22Rv1 (cell line): ENCODE measurements around the gene CARD11.

ENCODE experiments used
- ZFX ChIP-seq: fragments of 450-650 bp; IDR thresholded peaks from 2 replicates; pipeline ENCODE4 v1.6.1; 2017; ENCODE audit warnings: antibody characterized with exemption, borderline replicate concordance
- TF ChIP-seq, protein P1 (sequence below): fragments of 450-650 bp; IDR thresholded peaks from 2 replicates; pipeline ENCODE4 v1.5.1; 2017; ENCODE audit warnings: mild to moderate bottlenecking

- TF ChIP-seq, protein P1, sequence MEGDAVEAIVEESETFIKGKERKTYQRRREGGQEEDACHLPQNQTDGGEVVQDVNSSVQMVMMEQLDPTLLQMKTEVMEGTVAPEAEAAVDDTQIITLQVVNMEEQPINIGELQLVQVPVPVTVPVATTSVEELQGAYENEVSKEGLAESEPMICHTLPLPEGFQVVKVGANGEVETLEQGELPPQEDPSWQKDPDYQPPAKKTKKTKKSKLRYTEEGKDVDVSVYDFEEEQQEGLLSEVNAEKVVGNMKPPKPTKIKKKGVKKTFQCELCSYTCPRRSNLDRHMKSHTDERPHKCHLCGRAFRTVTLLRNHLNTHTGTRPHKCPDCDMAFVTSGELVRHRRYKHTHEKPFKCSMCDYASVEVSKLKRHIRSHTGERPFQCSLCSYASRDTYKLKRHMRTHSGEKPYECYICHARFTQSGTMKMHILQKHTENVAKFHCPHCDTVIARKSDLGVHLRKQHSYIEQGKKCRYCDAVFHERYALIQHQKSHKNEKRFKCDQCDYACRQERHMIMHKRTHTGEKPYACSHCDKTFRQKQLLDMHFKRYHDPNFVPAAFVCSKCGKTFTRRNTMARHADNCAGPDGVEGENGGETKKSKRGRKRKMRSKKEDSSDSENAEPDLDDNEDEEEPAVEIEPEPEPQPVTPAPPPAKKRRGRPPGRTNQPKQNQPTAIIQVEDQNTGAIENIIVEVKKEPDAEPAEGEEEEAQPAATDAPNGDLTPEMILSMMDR = no peak
- no peak for TF ChIP-seq ZFX
These were observed 105.0 kb downstream of the CARD11 start for GRCh38 chr7:2938514-2939192.
